GM12878 (cell line): Measurements from ENCODE around the gene FAM120AOS.

Experiments
- ATF3 ChIP-seq: IDR thresholded peaks from 2 replicates; pipeline ENCODE4 v1.6.1; 2011; ENCODE audit warnings: low read depth, mild to moderate bottlenecking, low read length, moderate library complexity, borderline replicate concordance; ENCODE audit errors: extremely low read depth
- ATF7 ChIP-seq: fragments of 450-650 bp; IDR thresholded peaks from 2 replicates; pipeline ENCODE4 v1.6.1; 2016; ENCODE audit warnings: low read depth, mild to moderate bottlenecking
- CBX5 ChIP-seq: sonication (generic); IDR thresholded peaks from 2 replicates; pipeline ENCODE4 v1.6.1; 2016; ENCODE audit warnings: low read depth, moderate library complexity, mild to moderate bottlenecking, inconsistent platforms
- CREM ChIP-seq: IDR thresholded peaks from 2 replicates; pipeline ENCODE4 v1.6.1; 2014; ENCODE audit warnings: antibody characterized with exemption, low read depth
- CTCF ChIP-seq, 3 experiments: IDR thresholded peaks in 2 of 3; conservative IDR thresholded peaks in 1 of 3; 2 replicates each; pipeline ENCODE4 v1.5.1; 2011; ENCODE audit warnings: low read depth in 3 of 3, low read length in 3 of 3, mild to moderate bottlenecking in 3 of 3, control low read depth in 2 of 3, moderate library complexity in 2 of 3, inconsistent platforms in 1 of 3, mixed read lengths in 1 of 3; ENCODE audit not compliant: control insufficient read depth in 2 of 3, insufficient read depth in 1 of 3; ENCODE audit errors: extremely low read depth in 1 of 3
- EP300 ChIP-seq, 2 experiments: fragments of 150-350 bp in 1 of 2; IDR thresholded peaks; 2 replicates each; pipeline ENCODE4 v1.6.1; 2011 to 2012; ENCODE audit warnings: low read depth in 2 of 2, low read length in 2 of 2, borderline replicate concordance in 1 of 2, improper control_type of control experiment in 1 of 2, inconsistent platforms in 1 of 2; ENCODE audit not compliant: control insufficient read depth in 1 of 2
- MEF2A ChIP-seq: IDR thresholded peaks from 2 replicates; pipeline ENCODE4 v1.6.1; 2011; ENCODE audit warnings: low read depth, mild to moderate bottlenecking, low read length, moderate library complexity; ENCODE audit not compliant: insufficient read depth
- MXI1 ChIP-seq: fragments of 150-350 bp; IDR thresholded peaks from 2 replicates; pipeline ENCODE4 v1.6.1; 2011; ENCODE audit warnings: low read depth, mild to moderate bottlenecking, inconsistent platforms, low read length, improper control_type of control experiment
- POLR2A ChIP-seq: IDR thresholded peaks from 2 replicates; pipeline ENCODE4 v1.6.1; 2011; ENCODE audit warnings: low read depth, mild to moderate bottlenecking, low read length
- POLR2AphosphoS5 ChIP-seq: IDR thresholded peaks from 2 replicates; pipeline ENCODE4 v1.6.1; 2011; ENCODE audit warnings: mild to moderate bottlenecking, low read length, inconsistent platforms
- REST ChIP-seq: IDR thresholded peaks from 2 replicates; pipeline ENCODE4 v1.6.1; 2012; ENCODE audit warnings: mild to moderate bottlenecking, low read depth, low read length
- SUZ12 ChIP-seq: fragments of 200-600 bp; sonication (generic); IDR thresholded peaks from one replicate; pipeline ENCODE4 v1.6.1; 2018; ENCODE audit warnings: antibody characterized with exemption, mild to moderate bottlenecking; ENCODE audit not compliant: unreplicated experiment
- TAF1 ChIP-seq: IDR thresholded peaks from 2 replicates; pipeline ENCODE4 v1.6.1; 2011; ENCODE audit warnings: mild to moderate bottlenecking, low read depth, low read length, borderline replicate concordance
- TCF7 ChIP-seq: IDR thresholded peaks from 2 replicates; pipeline ENCODE4 v1.6.1; 2014; ENCODE audit warnings: antibody characterized with exemption, borderline replicate concordance

DNA sequence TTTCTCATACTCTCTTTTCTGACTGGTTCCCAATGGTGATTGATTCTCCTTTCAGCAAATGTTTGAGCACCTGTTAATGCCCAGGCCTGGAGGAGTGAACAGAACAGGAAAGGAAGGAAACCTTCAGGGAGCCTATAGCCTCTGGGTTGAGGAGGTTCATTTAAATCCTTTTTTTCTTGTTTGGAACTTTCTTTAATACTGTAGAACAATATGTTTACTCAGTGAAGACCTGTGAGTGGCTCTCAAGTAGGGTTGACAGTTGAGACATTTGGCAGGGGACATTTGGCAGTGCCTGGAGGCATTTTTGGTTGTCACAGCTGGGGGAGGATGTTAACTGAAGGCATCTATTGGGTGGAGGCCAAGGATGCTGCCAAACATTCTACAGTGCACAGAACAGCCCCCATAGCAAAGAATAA lies 6.1 kb upstream of the FAM120AOS start:
- TF ChIP-seq CTCF (IDR thresholded peaks at IDR 0.05 in 2 of 3, conservative IDR thresholded peaks at IDR 0.05 in 1 of 3; ENCODE audit: control insufficient read depth in 2 of 3, extremely low read depth in 1 of 3, insufficient read depth in 1 of 3, low read depth in 3 of 3, low read length in 3 of 3) (no peak), EP300 (IDR thresholded peaks at IDR 0.05; ENCODE audit: borderline replicate concordance in 1 of 2, control insufficient read depth in 1 of 2, low read depth in 2 of 2, low read length in 2 of 2) (no peak), POLR2A (no peak), MXI1 (no peak), SUZ12 (no peak), CREM (no peak), ATF7 (no peak), REST (no peak), CBX5 (no peak), ATF3 (no peak), POLR2AphosphoS5 (no peak), TAF1 (no peak), TCF7 (no peak), MEF2A (no peak)
